ENCODE results near the gene KCNJ15. TPM values are rescaled to one million over a fixed set of nuclear protein-coding genes. Genes with fewer than 3 reads are reported as not detected.

KCNJ15 gene
- total and polyA plus RNA-seq, 2 donors (not counting 1 experiment from before 2014, with no cell fraction given): 0.44 to 0.83 TPM

- peak in 1 of 2 donors; percentile 99 for DNase-seq (ENCODE audit: low read depth in 2 of 2)
- no peak overlapping the region for H3K27ac ChIP-seq (ENCODE audit: insufficient read depth, low read length)
- no peaks in the 10 kb centered on the region for H3K27me3 ChIP-seq (ENCODE audit: control insufficient read depth, insufficient read depth, low read length)
- no peak overlapping the region for H2AFZ ChIP-seq (ENCODE audit: low read length)
- no peaks in the 10 kb centered on the region for H3K9me3 ChIP-seq (ENCODE audit: control insufficient read depth, insufficient read depth, low read depth, low read length)
- no peak overlapping the region for H3K9ac ChIP-seq (ENCODE audit: insufficient read depth, low read length)
- peaks cover 13% of the 10 kb centered on the region for H3K4me1 ChIP-seq (ENCODE audit: control insufficient read depth, extremely low read depth, insufficient read depth, low read length)
- H3K36me3 ChIP-seq (ENCODE audit: control insufficient read depth, insufficient read depth, low read length): no peaks in the 10 kb centered on the region
- no peak overlapping the region for H3K4me3 ChIP-seq (replicated peaks in 1 of 4; ENCODE audit: control extremely low read depth in 1 of 4, insufficient read depth in 1 of 4, low read depth in 3 of 4, low read length in 4 of 4)
- no peak overlapping the region for H3K4me2 ChIP-seq (ENCODE audit: extremely low read depth, insufficient read depth, low read length)
- H4K20me1 ChIP-seq (ENCODE audit: control insufficient read depth, extremely low read depth, insufficient read depth, low read length): no peaks in the 10 kb centered on the region
- no peaks in the 10 kb centered on the region for H3K79me2 ChIP-seq (ENCODE audit: control insufficient read depth, insufficient read depth, low read length)
- TF ChIP-seq CTCF (conservative IDR thresholded peaks at IDR 0.05 in 1 of 2, IDR thresholded peaks at IDR 0.05 in 1 of 2; ENCODE audit: low read depth in 1 of 2, low read length in 2 of 2): no peak
- no peak for TF ChIP-seq EZH2 (IDR thresholded peaks at IDR 0.05; ENCODE audit: low read length, missing control alignments)
Measured at GRCh38 chr21:38349111-38349746, 92.4 kb downstream of the KCNJ15 start.

GRCh38 chr21:38349977-38350376 is 93.2 kb downstream of the KCNJ15 start:
- Histone ChIP-seq H3K79me2 (ENCODE audit: control insufficient read depth, insufficient read depth, low read length) (no peaks in the 10 kb centered on the region), H3K4me2 (ENCODE audit: extremely low read depth, insufficient read depth, low read length) (no peak overlapping the region)

GRCh38 chr21:38350684-38351083 is 93.9 kb downstream of the KCNJ15 start:
- no peak for DNase-seq (ENCODE audit: low read depth in 2 of 2)
- Histone ChIP-seq H3K27ac (ENCODE audit: insufficient read depth, low read length) (peak overlapping the region; percentile 80), H3K79me2 (ENCODE audit: control insufficient read depth, insufficient read depth, low read length) (no peaks in the 10 kb centered on the region), H3K27me3 (ENCODE audit: control insufficient read depth, insufficient read depth, low read length) (no peaks in the 10 kb centered on the region), H3K36me3 (ENCODE audit: control insufficient read depth, insufficient read depth, low read length) (no peaks in the 10 kb centered on the region), H2AFZ (ENCODE audit: low read length) (no peak overlapping the region), H3K4me3 (replicated peaks in 1 of 4; ENCODE audit: control extremely low read depth in 1 of 4, insufficient read depth in 1 of 4, low read depth in 3 of 4, low read length in 4 of 4) (no peak overlapping the region), H3K4me2 (ENCODE audit: extremely low read depth, insufficient read depth, low read length) (no peak overlapping the region), H4K20me1 (ENCODE audit: control insufficient read depth, extremely low read depth, insufficient read depth, low read length) (no peaks in the 10 kb centered on the region), H3K9ac (ENCODE audit: insufficient read depth, low read length) (no peak overlapping the region), H3K9me3 (ENCODE audit: control insufficient read depth, insufficient read depth, low read depth, low read length) (no peaks in the 10 kb centered on the region), H3K4me1 (ENCODE audit: control insufficient read depth, extremely low read depth, insufficient read depth, low read length) (peaks cover 13% of the 10 kb centered on the region)
- TF ChIP-seq EZH2 (IDR thresholded peaks at IDR 0.05; ENCODE audit: low read length, missing control alignments): no peak
- no peak for TF ChIP-seq CTCF (conservative IDR thresholded peaks at IDR 0.05 in 1 of 2, IDR thresholded peaks at IDR 0.05 in 1 of 2; ENCODE audit: low read depth in 1 of 2, low read length in 2 of 2)

More at GRCh38 chr21:38349977-38350376, 93.2 kb downstream of the KCNJ15 start:
- no peak for TF ChIP-seq EZH2 (IDR thresholded peaks at IDR 0.05; ENCODE audit: low read length, missing control alignments)
- no peak for TF ChIP-seq CTCF (conservative IDR thresholded peaks at IDR 0.05 in 1 of 2, IDR thresholded peaks at IDR 0.05 in 1 of 2; ENCODE audit: low read depth in 1 of 2, low read length in 2 of 2)
- no peak overlapping the region for H3K27ac ChIP-seq (ENCODE audit: insufficient read depth, low read length)
- no peaks in the 10 kb centered on the region for H4K20me1 ChIP-seq (ENCODE audit: control insufficient read depth, extremely low read depth, insufficient read depth, low read length)
- DNase-seq (ENCODE audit: low read depth in 2 of 2): no peak
- peaks cover 13% of the 10 kb centered on the region for H3K4me1 ChIP-seq (ENCODE audit: control insufficient read depth, extremely low read depth, insufficient read depth, low read length)
- H3K27me3 ChIP-seq (ENCODE audit: control insufficient read depth, insufficient read depth, low read length): no peaks in the 10 kb centered on the region
- H3K4me3 ChIP-seq (replicated peaks in 1 of 4; ENCODE audit: control extremely low read depth in 1 of 4, insufficient read depth in 1 of 4, low read depth in 3 of 4, low read length in 4 of 4): no peak overlapping the region
- H3K36me3 ChIP-seq (ENCODE audit: control insufficient read depth, insufficient read depth, low read length): no peaks in the 10 kb centered on the region
- no peaks in the 10 kb centered on the region for H3K9me3 ChIP-seq (ENCODE audit: control insufficient read depth, insufficient read depth, low read depth, low read length)
- no peak overlapping the region for H2AFZ ChIP-seq (ENCODE audit: low read length)
- H3K9ac ChIP-seq (ENCODE audit: insufficient read depth, low read length): no peak overlapping the region
